Measurements from ENCODE around the gene LALBA.
"Not testable (repeated sequence)": the region's sequence is repeated elsewhere in the genome, so short reads cannot be mapped to it uniquely, and the experiment has no call there.

The LALBA gene

GRCh38 chr12:48547012-48547411 lies 22.8 kb downstream of the LALBA start:
- not testable (repeated sequence) for H3K36me3 ChIP-seq (ENCODE audit: low read depth); H3K27ac ChIP-seq (ENCODE audit: poor library complexity, severe bottlenecking); H3K4me3 ChIP-seq (ENCODE audit: severe bottlenecking); DNase-seq (ENCODE audit: low spot score); H3K9me3 ChIP-seq (ENCODE audit: severe bottlenecking); ATAC-seq (ENCODE audit: low read depth); H3K27me3 ChIP-seq (ENCODE audit: insufficient read depth, poor library complexity, severe bottlenecking); H3K4me1 ChIP-seq (ENCODE audit: insufficient read depth, poor library complexity, severe bottlenecking)

- no peak for ATAC-seq (ENCODE audit: low read depth)
- Histone ChIP-seq H3K4me1 (ENCODE audit: insufficient read depth, poor library complexity, severe bottlenecking) (no peaks in the 10 kb centered on the region), H3K9me3 (ENCODE audit: severe bottlenecking) (no peaks in the 10 kb centered on the region), H3K4me3 (ENCODE audit: severe bottlenecking) (no peak overlapping the region), H3K27ac (ENCODE audit: poor library complexity, severe bottlenecking) (no peak overlapping the region), H3K27me3 (ENCODE audit: insufficient read depth, poor library complexity, severe bottlenecking) (peaks cover 5% of the 10 kb centered on the region), H3K36me3 (ENCODE audit: low read depth) (no peaks in the 10 kb centered on the region)
- no peak for DNase-seq (ENCODE audit: low spot score)
- no peak for TF ChIP-seq CTCF (IDR thresholded peaks at IDR 0.05; ENCODE audit: poor library complexity, severe bottlenecking)
Measured at GRCh38 chr12:48545833-48546469, 23.9 kb downstream of the LALBA start.

- Histone ChIP-seq H3K4me1 (ENCODE audit: insufficient read depth, poor library complexity, severe bottlenecking) (no peaks in the 10 kb centered on the region), H3K27me3 (ENCODE audit: insufficient read depth, poor library complexity, severe bottlenecking) (peaks cover 5% of the 10 kb centered on the region), H3K36me3 (ENCODE audit: low read depth) (no peaks in the 10 kb centered on the region), H3K9me3 (ENCODE audit: severe bottlenecking) (no peaks in the 10 kb centered on the region), H3K4me3 (ENCODE audit: severe bottlenecking) (no peak overlapping the region), H3K27ac (ENCODE audit: poor library complexity, severe bottlenecking) (no peak overlapping the region)
- peak; percentile 62; the same call in 2 of the 3 replicates for ATAC-seq (ENCODE audit: low read depth)
- TF ChIP-seq CTCF (IDR thresholded peaks at IDR 0.05; ENCODE audit: poor library complexity, severe bottlenecking) = peak; percentile 92
- DNase-seq (ENCODE audit: low spot score) = no peak
Measured at GRCh38 chr12:48542300-48542928, 27.4 kb downstream of the LALBA start.

GRCh38 chr12:48536602-48537001 lies 33.2 kb downstream of the LALBA start:
- no peak for TF ChIP-seq CTCF (IDR thresholded peaks at IDR 0.05; ENCODE audit: poor library complexity, severe bottlenecking)
- no peaks in the 10 kb centered on the region for H3K9me3 ChIP-seq (ENCODE audit: severe bottlenecking)
- no peaks in the 10 kb centered on the region for H3K36me3 ChIP-seq (ENCODE audit: low read depth)
- no peak for DNase-seq (ENCODE audit: low spot score)
- H3K27ac ChIP-seq (ENCODE audit: poor library complexity, severe bottlenecking) = no peak overlapping the region
- peaks cover 11% of the 10 kb centered on the region for H3K27me3 ChIP-seq (ENCODE audit: insufficient read depth, poor library complexity, severe bottlenecking)
- no peak for ATAC-seq (ENCODE audit: low read depth)
- no peaks in the 10 kb centered on the region for H3K4me1 ChIP-seq (ENCODE audit: insufficient read depth, poor library complexity, severe bottlenecking)
- H3K4me3 ChIP-seq (ENCODE audit: severe bottlenecking) = no peak overlapping the region

- Histone ChIP-seq H3K27me3 (ENCODE audit: insufficient read depth, poor library complexity, severe bottlenecking) (peaks cover 11% of the 10 kb centered on the region), H3K4me3 (ENCODE audit: severe bottlenecking) (no peak overlapping the region), H3K36me3 (ENCODE audit: low read depth) (no peaks in the 10 kb centered on the region), H3K9me3 (ENCODE audit: severe bottlenecking) (no peaks in the 10 kb centered on the region), H3K4me1 (ENCODE audit: insufficient read depth, poor library complexity, severe bottlenecking) (no peaks in the 10 kb centered on the region), H3K27ac (ENCODE audit: poor library complexity, severe bottlenecking) (no peak overlapping the region)
- ATAC-seq (ENCODE audit: low read depth) = no peak
- DNase-seq (ENCODE audit: low spot score) = no peak
- TF ChIP-seq CTCF (IDR thresholded peaks at IDR 0.05; ENCODE audit: poor library complexity, severe bottlenecking) = no peak
Measured at GRCh38 chr12:48532601-48533000, 37.2 kb downstream of the LALBA start.

Measured in RWPE2 (cell line).